Keratinocyte (primary cell): Measurements from ENCODE around the gene PPARD. TPM values are rescaled to one million over a fixed set of nuclear protein-coding genes. Genes with fewer than 3 reads are reported as not detected.
"Not testable (repeated sequence)": the region's sequence is repeated elsewhere in the genome, so short reads cannot be mapped to it uniquely, and the experiment has no call there.

Source experiments
- DNase-seq: peaks from one replicate; pipeline ENCODE4 v3.0.0-alpha.2; 2011; ENCODE audit warnings: low read depth, missing footprints, low spot score
- FAIRE-seq: peaks from 2 replicates; lab custom pipeline; 2011; peaks lifted over from hg19 to GRCh38; lab: Jason Lieb, UNC
- H2AFZ ChIP-seq: 2 replicates; pipeline ENCODE4 v1.6.0; 2012; ENCODE audit warnings: low read length, control low read depth, inconsistent platforms; ENCODE audit not compliant: control insufficient read depth
- H3K27ac ChIP-seq: 2 replicates; pipeline ENCODE4 v1.5.1; 2011; ENCODE audit warnings: low read length; ENCODE audit not compliant: control insufficient read depth, insufficient read depth
- H3K27me3 ChIP-seq: 3 replicates; pipeline ENCODE4 v1.6.0; 2011; ENCODE audit warnings: low read length; ENCODE audit not compliant: control insufficient read depth, insufficient read depth; ENCODE audit errors: extremely low read depth
- H3K36me3 ChIP-seq, 2 experiments: 2 replicates in 1 of 2; 3 replicates in 1 of 2; pipeline ENCODE4 v1.5.1; 2011; ENCODE audit warnings: low read length in 2 of 2, mild to moderate bottlenecking in 1 of 2; ENCODE audit not compliant: control insufficient read depth in 2 of 2, insufficient read depth in 2 of 2; ENCODE audit errors: extremely low read depth in 1 of 2
- H3K4me1 ChIP-seq: 3 replicates; pipeline ENCODE4 v1.5.1; 2011; ENCODE audit warnings: low read length; ENCODE audit not compliant: control insufficient read depth, insufficient read depth; ENCODE audit errors: extremely low read depth
- H3K4me2 ChIP-seq: 3 replicates; pipeline ENCODE4 v1.6.0; 2011; ENCODE audit warnings: low read depth, low read length; ENCODE audit not compliant: control insufficient read depth, insufficient read depth; ENCODE audit errors: extremely low read depth
- H3K4me3 ChIP-seq, 3 experiments: fragments of 200-600 bp in 1 of 3; sonication (generic) in 1 of 3; 2 replicates in 2 of 3; 3 replicates in 1 of 3; pipeline ENCODE4 v1.5.1; 2011 to 2016; ENCODE audit warnings: low read length in 3 of 3, mild to moderate bottlenecking in 3 of 3, control low read depth in 2 of 3, inconsistent platforms in 1 of 3, low read depth in 1 of 3, mixed read lengths in 1 of 3, mixed run types in 1 of 3, moderate library complexity in 1 of 3; ENCODE audit not compliant: control insufficient read depth in 2 of 3, insufficient read depth in 2 of 3; ENCODE audit errors: extremely low read depth in 1 of 3
- H3K79me2 ChIP-seq: 2 replicates; pipeline ENCODE4 v1.6.0; 2012; ENCODE audit warnings: low read length; ENCODE audit not compliant: control insufficient read depth, insufficient read depth
- H3K9ac ChIP-seq: 3 replicates; pipeline ENCODE4 v1.6.0; 2011; ENCODE audit warnings: low read length; ENCODE audit not compliant: control insufficient read depth, insufficient read depth; ENCODE audit errors: extremely low read depth
- H3K9me1 ChIP-seq: 3 replicates; pipeline ENCODE4 v1.6.0; 2011; ENCODE audit warnings: low read length; ENCODE audit not compliant: control insufficient read depth, insufficient read depth; ENCODE audit errors: extremely low read depth
- H3K9me3 ChIP-seq: 2 replicates; pipeline ENCODE4 v1.5.1; 2012; ENCODE audit warnings: low read depth, low read length; ENCODE audit not compliant: control insufficient read depth
- H4K20me1 ChIP-seq: 3 replicates; pipeline ENCODE4 v1.6.0; 2011; ENCODE audit warnings: low read length; ENCODE audit not compliant: control insufficient read depth, insufficient read depth; ENCODE audit errors: extremely low read depth
- CTCF ChIP-seq, 3 experiments: IDR thresholded peaks in 1 of 3; conservative IDR thresholded peaks in 1 of 3; optimal IDR thresholded peaks in 1 of 3; 2 replicates in 2 of 3; 3 replicates in 1 of 3; pipeline versions ENCODE3 to v1.5.1; 2011; ENCODE audit warnings: low read length in 3 of 3, mild to moderate bottlenecking in 3 of 3, moderate library complexity in 2 of 3, control low read depth in 1 of 3, inconsistent platforms in 1 of 3; ENCODE audit not compliant: insufficient read depth in 2 of 3; ENCODE audit errors: extremely low read depth in 1 of 3
- EZH2 ChIP-seq: IDR thresholded peaks from one replicate; pipeline ENCODE4 v1.6.1; 2012; ENCODE audit warnings: inconsistent platforms, mild to moderate bottlenecking, low read length, moderate library complexity
- dilution Hi-C: fragments of 300-500 bp; cut with MboI; formaldehyde crosslinking; loops from one replicate; pipeline ENCODE4 v1.7.0; 2020; ENCODE audit warnings: low sequenced_read_pairs; ENCODE audit not compliant: extremely low pct_ligation_motif_present
- polyA plus RNA-seq, 5 experiments: library from polyadenylated mRNA; depleted of rRNA in 3 of 5; stranded (reverse) in 3 of 5; stranded (forward) in 1 of 5; unstranded in 1 of 5; fragments of >200 nt; gene quantifications; 1 replicate in 1 of 5; 2 replicates in 3 of 5; 3 replicates in 1 of 5; pipeline versions ENCODE4 v1.2.1 to v1.2.3, GENCODE V29; 2011 to 2012; ENCODE audit warnings: missing spikeins in 2 of 5, low read depth in 1 of 5, low replicate concordance in 1 of 5

The PPARD gene
- polyA plus RNA-seq, 1 donor (not counting 4 experiments of a cell fraction or from before 2014, with no cell fraction given): 15.1 TPM

- Histone ChIP-seq H3K27ac (no peak overlapping the region), H3K4me2 (no peak overlapping the region), H3K4me3 (no peak overlapping the region), H3K36me3 (peaks cover 2 to 15% of the 10 kb centered on the region in 2 experiments), H3K27me3 (no peaks in the 10 kb centered on the region), H4K20me1 (no peaks in the 10 kb centered on the region), H3K9me1 (no peaks in the 10 kb centered on the region), H3K4me1 (peaks cover 25% of the 10 kb centered on the region), H3K9me3 (no peaks in the 10 kb centered on the region), H2AFZ (no peak overlapping the region), H3K9ac (no peak overlapping the region), H3K79me2 (peaks cover 15% of the 10 kb centered on the region)
- dilution Hi-C loops: no loop called here
- no peak for FAIRE-seq
- TF ChIP-seq CTCF (optimal IDR thresholded peaks at IDR 0.05 in 1 of 3, IDR thresholded peaks at IDR 0.05 in 1 of 3, conservative IDR thresholded peaks at IDR 0.05 in 1 of 3; ENCODE audit: extremely low read depth in 1 of 3, insufficient read depth in 2 of 3, low read length in 3 of 3): peak in 1 of 3 experiments; percentile 11
- TF ChIP-seq EZH2: no peak
- DNase-seq: no peak
Observed at GRCh38 chr6:35305117-35305516, 37.2 kb upstream of the PPARD start.

GRCh38 chr6:35307138-35307537, 35.2 kb upstream of the PPARD start:
- H3K9ac ChIP-seq, H3K9me1 ChIP-seq, H3K79me2 ChIP-seq, FAIRE-seq, H3K27me3 ChIP-seq, H4K20me1 ChIP-seq, H3K9me3 ChIP-seq, H3K4me2 ChIP-seq, dilution Hi-C loops, H3K4me3 ChIP-seq, H2AFZ ChIP-seq, H3K27ac ChIP-seq, DNase-seq: not testable (repeated sequence)
- Histone ChIP-seq H3K4me1 (peaks cover 20% of the 10 kb centered on the region), H3K36me3 (peaks cover 5 to 16% of the 10 kb centered on the region in 2 experiments)

GRCh38 chr6:35308543-35308942, 33.8 kb upstream of the PPARD start:
- FAIRE-seq, H3K9me3 ChIP-seq, dilution Hi-C loops: not testable (repeated sequence)

More at GRCh38 chr6:35308543-35308942, 33.8 kb upstream of the PPARD start:
- H3K9ac ChIP-seq, H3K9me1 ChIP-seq, DNase-seq, H4K20me1 ChIP-seq, H3K27me3 ChIP-seq, H3K4me2 ChIP-seq, H3K27ac ChIP-seq, H3K4me1 ChIP-seq, H2AFZ ChIP-seq, H3K4me3 ChIP-seq, H3K79me2 ChIP-seq: not testable (repeated sequence)
- H3K36me3 ChIP-seq: peaks cover 9 to 16% of the 10 kb centered on the region in 2 experiments
